GM12878 (cell line): ENCODE results near the gene USF1. TPM values are rescaled to one million over a fixed set of nuclear protein-coding genes. Genes with fewer than 3 reads are reported as not detected.
A peak's percentile ranks its signal among the peaks of the same experiment; 100 is the strongest.

Experiments
- ATAC-seq: fragments of 200-7000 bp; cut with Tn5 transposase; 3 replicates; pipeline ENCODE4 v1.9.1; 2020; ENCODE audit warnings: mild to moderate bottlenecking, moderate library complexity
- BruUV-seq: library from RNA; stranded (reverse); fragments of 400-500 nt; replicated peaks from 2 replicates; lab custom pipeline; 2021; lab: Mats Ljungman, UMichigan
- CTCF ChIA-PET: fragments of 300-600 bp; sonication (Branson Sonifier 250); formaldehyde crosslinking; extraction: SDS; loops from one replicate; lab custom pipeline; 2021; ENCODE audit warnings: inconsistent platforms; lab: Yijun Ruan, JAX
- POLR2A ChIA-PET: fragments of 350-600 bp; formaldehyde crosslinking; extraction: SDS; loops from one replicate; lab custom pipeline; 2021; ENCODE audit warnings: inconsistent platforms; lab: Charles Lee
- RAD21 ChIA-PET: fragments of 300-600 bp; sonication (Branson Sonifier 250); formaldehyde crosslinking; loops from one replicate; lab custom pipeline; 2023; ENCODE audit warnings: antibody characterized with exemption; ENCODE audit not compliant: unreplicated experiment; lab: Charles Lee
- SMC1A ChIA-PET: fragments of 300-600 bp; sonication (Branson Sonifier 250); formaldehyde crosslinking; loops from one replicate; lab custom pipeline; 2023; ENCODE audit not compliant: unreplicated experiment, uncharacterized antibody; lab: Charles Lee
- DNase-seq: peaks from one replicate; pipeline ENCODE4 v3.0.0-alpha.2; 2011; ENCODE audit warnings: low read depth, low spot score
- FAIRE-seq: peaks from 3 replicates; lab custom pipeline; 2011; peaks lifted over from hg19 to GRCh38; lab: Jason Lieb, UNC
- H2AFZ ChIP-seq: 2 replicates; pipeline ENCODE4 v1.6.0; 2011; ENCODE audit warnings: low read depth, low read length, control low read depth; ENCODE audit not compliant: control insufficient read depth
- H3K27ac ChIP-seq: 2 replicates; pipeline ENCODE4 v1.5.1; 2011; ENCODE audit warnings: control low read depth; ENCODE audit not compliant: control insufficient read depth, insufficient read depth
- H3K27me3 ChIP-seq, 2 experiments: replicated peaks in 1 of 2; 2 replicates each; pipeline versions ENCODE4 v1.6.0 to v1.6.1; 2011; ENCODE audit warnings: low read length in 1 of 2; ENCODE audit not compliant: control insufficient read depth in 2 of 2, insufficient read depth in 2 of 2
- H3K36me3 ChIP-seq, 2 experiments: 2 replicates each; pipeline ENCODE4 v1.5.1; 2011; ENCODE audit warnings: low read length in 1 of 2; ENCODE audit not compliant: control insufficient read depth in 2 of 2, insufficient read depth in 2 of 2
- H3K4me1 ChIP-seq: 2 replicates; pipeline ENCODE4 v1.6.1; 2011; ENCODE audit warnings: mild to moderate bottlenecking, low read length, moderate library complexity, mixed read lengths; ENCODE audit not compliant: control insufficient read depth, insufficient read depth
- H3K4me2 ChIP-seq: 2 replicates; pipeline ENCODE4 v1.6.0; 2011; ENCODE audit warnings: control low read depth; ENCODE audit not compliant: control insufficient read depth, insufficient read depth
- H3K4me3 ChIP-seq: fragments of 200-600 bp; sonication (generic); 2 replicates; pipeline ENCODE4 v1.5.1; 2016
- H3K79me2 ChIP-seq: 2 replicates; pipeline ENCODE4 v1.6.0; 2011; ENCODE audit warnings: low read length; ENCODE audit not compliant: control insufficient read depth, insufficient read depth
- H3K9ac ChIP-seq: 2 replicates; pipeline ENCODE4 v1.8.0; 2011; ENCODE audit warnings: low read length, control low read depth, mixed read lengths; ENCODE audit not compliant: control insufficient read depth, insufficient read depth
- H3K9me3 ChIP-seq: replicated peaks from 3 replicates; pipeline ENCODE4 v1.5.1; 2011; ENCODE audit warnings: mild to moderate bottlenecking, low read length; ENCODE audit not compliant: control insufficient read depth, insufficient read depth
- H4K20me1 ChIP-seq: 2 replicates; pipeline ENCODE4 v1.6.0; 2011; ENCODE audit not compliant: control insufficient read depth, insufficient read depth
- BACH1 ChIP-seq: fragments of 450-650 bp; IDR thresholded peaks from 2 replicates; pipeline ENCODE4 v1.6.1; 2017; ENCODE audit warnings: mild to moderate bottlenecking, borderline replicate concordance
- BCL11A ChIP-seq: IDR thresholded peaks from 2 replicates; pipeline ENCODE4 v1.6.1; 2011; ENCODE audit warnings: low read depth, low read length
- CBX3 ChIP-seq: fragments of 200-600 bp; sonication (generic); IDR thresholded peaks from 2 replicates; pipeline ENCODE4 v1.6.1; 2016; ENCODE audit warnings: low read depth, borderline replicate concordance
- EED ChIP-seq: sonication (generic); IDR thresholded peaks from 2 replicates; pipeline ENCODE4 v1.6.1; 2016; ENCODE audit warnings: antibody characterized with exemption, low read depth
- EP300 ChIP-seq, 2 experiments: fragments of 150-350 bp in 1 of 2; IDR thresholded peaks; 2 replicates each; pipeline ENCODE4 v1.6.1; 2011 to 2012; ENCODE audit warnings: low read depth in 2 of 2, low read length in 2 of 2, borderline replicate concordance in 1 of 2, improper control_type of control experiment in 1 of 2, inconsistent platforms in 1 of 2; ENCODE audit not compliant: control insufficient read depth in 1 of 2
- JUND ChIP-seq: IDR thresholded peaks from 2 replicates; pipeline ENCODE4 v1.6.1; 2012; ENCODE audit warnings: low read depth, mild to moderate bottlenecking, low read length, improper control_type of control experiment, moderate library complexity
- MEF2A ChIP-seq: IDR thresholded peaks from 2 replicates; pipeline ENCODE4 v1.6.1; 2011; ENCODE audit warnings: low read depth, mild to moderate bottlenecking, low read length, moderate library complexity; ENCODE audit not compliant: insufficient read depth
- NBN ChIP-seq: fragments of 450-650 bp; IDR thresholded peaks from 2 replicates; pipeline ENCODE4 v1.6.1; 2016
- RAD51 ChIP-seq: fragments of 450-650 bp; IDR thresholded peaks from 2 replicates; pipeline ENCODE4 v1.6.1; 2016; ENCODE audit warnings: moderate library complexity, mild to moderate bottlenecking, inconsistent platforms
- RBBP5 ChIP-seq: fragments of 200-600 bp; sonication (generic); conservative IDR thresholded peaks from 2 replicates; pipeline ENCODE4 v1.6.1; 2016
- SIX5 ChIP-seq: IDR thresholded peaks from 2 replicates; pipeline ENCODE4 v1.6.1; 2011; ENCODE audit warnings: mild to moderate bottlenecking, low read depth, low read length, moderate library complexity; ENCODE audit not compliant: severe bottlenecking
- SRF ChIP-seq, 2 experiments: IDR thresholded peaks; 2 replicates each; pipeline ENCODE4 v1.6.1; 2011; ENCODE audit warnings: low read depth in 2 of 2, low read length in 2 of 2, mild to moderate bottlenecking in 1 of 2, moderate library complexity in 1 of 2
- ZNF24 ChIP-seq: fragments of 450-650 bp; IDR thresholded peaks from 2 replicates; pipeline ENCODE4 v1.6.1; 2017; ENCODE audit warnings: antibody characterized with exemption, mild to moderate bottlenecking
- WGBS: methylation state at CpG from one replicate; pipeline ENCODE4 v1.1.6; 2016; ENCODE audit warnings: low lambda C conversion rate; ENCODE audit not compliant: insufficient replicate concordance, insufficient coverage; ENCODE audit errors: missing lambda C conversion rate; 5-methylcytosine and 5-hydroxymethylcytosine counted together
- in situ Hi-C: fragments of 300-500 bp; cut with MboI; formaldehyde crosslinking; loops from 9 replicates; pipeline ENCODE4 v1.14.3; 2018; ENCODE audit warnings: mixed read lengths
- intact Hi-C: fragments of 100-400 bp; cut with micrococcal nuclease; formaldehyde crosslinking; loops from one replicate; pipeline ENCODE4 v1.14.2; 2022; ENCODE audit not compliant: unreplicated experiment
- polyA plus RNA-seq, 11 experiments: library from polyadenylated mRNA; depleted of rRNA in 4 of 11; unstranded in 6 of 11; stranded (reverse) in 5 of 11; fragments of >200 nt; fragmentation: Nextera tagmentation in 4 of 11; fragmentation: Illumina TruSeq in 1 of 11; extraction: Ambion mirVana in 4 of 11; extraction: Trizol in 1 of 11; gene quantifications; 1 replicate in 1 of 11; 2 replicates in 10 of 11; pipeline versions ENCODE4 v1.2.1 to v1.2.3, GENCODE V29; 2011 to 2016; ENCODE audit warnings: inconsistent platforms in 2 of 11, missing spikeins in 2 of 11, low read depth in 1 of 11
- total RNA-seq, 4 experiments: library from RNA; depleted of rRNA in 3 of 4; stranded (reverse); fragments of >200 nt in 3 of 4; fragmentation: Illumina TruSeq in 1 of 4; extraction: Trizol in 1 of 4; gene quantifications; 2 replicates each; pipeline versions ENCODE4 v1.2.1 to v1.2.3, GENCODE V29; 2013 to 2021

USF1 gene
- total and polyA plus RNA-seq, 10 of the 15 experiments (the other 5 are each of a cell fraction or from before 2014, with no cell fraction given): 9.4 to 92.1 (median 53.5) TPM

- TF ChIP-seq BACH1 (0 out of 2 replicates have a peak, but pooled peaks have one; percentile 55), SIX5 (no peak), JUND (no peak), MEF2A (no peak), EP300 (IDR thresholded peaks at IDR 0.05; ENCODE audit: borderline replicate concordance in 1 of 2, control insufficient read depth in 1 of 2, low read depth in 2 of 2, low read length in 2 of 2) (no peak), SRF (IDR thresholded peaks at IDR 0.05; ENCODE audit: low read depth in 2 of 2, low read length in 2 of 2) (no peak), NBN (peak; percentile 83), ZNF24 (no peak), CBX3 (no peak), RBBP5 (no peak)
Measured at GRCh38 chr1:161038523-161039153, 7.1 kb downstream of the USF1 start, which contains the start of gene TSTD1 (continued).

GRCh38 chr1:161037661-161038522 is 7.9 kb downstream of the USF1 start:
- Histone ChIP-seq H3K79me2 (peaks cover 7% of the 10 kb centered on the region), H3K4me1 (peaks cover 12% of the 10 kb centered on the region)
- no peak for DNase-seq
- TF ChIP-seq BCL11A: no peak
- peak; percentile 9; the same call in 1 of the 2 replicates for TF ChIP-seq EED
- TF ChIP-seq RAD51: no peak
- TF ChIP-seq, all 136 proteins: peak for 1
- no peaks in the 10 kb centered on the region for H4K20me1 ChIP-seq
- intact Hi-C loops: no loop called here
- H3K27ac ChIP-seq: peak overlapping the region; percentile 69
- SMC1A ChIA-PET: interaction anchor here (0.8 to 6.3 kb wide), 8 partner anchors 9 to 84 kb away, joined by 3 to 51 read pairs (median 4); partner anchors contain the start of gene F11R
- RAD21 ChIA-PET: interaction anchor here (1.0 to 4.2 kb wide), 9 partner anchors 9 to 59 kb away, joined by 3 to 22 read pairs (median 9); partner anchors contain the start of genes ARHGAP30 and F11R
- WGBS: 61% methylated on average over 21 of the region's 21 CpGs
- FAIRE-seq (no peak), ATAC-seq (peak; percentile 4; the same call in 1 of the 3 replicates)
- H3K4me3 ChIP-seq: peak overlapping the region; percentile 87
- peaks cover 22 to 29% of the 10 kb centered on the region in 2 experiments for H3K36me3 ChIP-seq
- no peak overlapping the region for H2AFZ ChIP-seq
- POLR2A ChIA-PET: interaction anchor here (0.5 to 2.2 kb wide), 11 partner anchors 9 to 330 kb away, joined by 3 to 21 read pairs (median 4); partner anchors contain the start of genes ARHGAP30 and F11R
- no peaks in the 10 kb centered on the region for H3K27me3 ChIP-seq
- BruUV-seq: no TSS peak
- peak overlapping the region; percentile 41 for H3K9ac ChIP-seq
- H3K4me2 ChIP-seq: peak overlapping the region; percentile 57
- CTCF ChIA-PET: interaction anchor here (0.9 to 11.1 kb wide), 10 partner anchors 9 to 118 kb away, joined by 3 to 181 read pairs (median 10); partner anchors contain the start of genes ARHGAP30, F11R and KLHDC9
- in situ Hi-C loops: no loop called here
- no peaks in the 10 kb centered on the region for H3K9me3 ChIP-seq
